Measurements from ENCODE around the gene ZNF280C.

DNA sequence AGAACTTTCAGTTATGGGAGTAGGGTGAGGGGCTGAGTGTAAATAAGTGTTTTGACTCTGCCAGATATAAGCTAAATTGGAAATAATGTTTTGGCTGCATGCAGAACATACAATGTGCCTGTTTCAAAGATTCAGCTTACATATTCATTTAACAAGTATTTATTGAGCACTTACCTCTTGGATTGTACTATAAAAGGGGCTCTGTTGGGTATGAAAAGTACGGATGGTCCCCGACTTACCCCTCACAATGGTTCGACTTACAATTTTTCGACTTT, 102.3 kb downstream of the ZNF280C start:
- TF ChIP-seq, protein P1, sequence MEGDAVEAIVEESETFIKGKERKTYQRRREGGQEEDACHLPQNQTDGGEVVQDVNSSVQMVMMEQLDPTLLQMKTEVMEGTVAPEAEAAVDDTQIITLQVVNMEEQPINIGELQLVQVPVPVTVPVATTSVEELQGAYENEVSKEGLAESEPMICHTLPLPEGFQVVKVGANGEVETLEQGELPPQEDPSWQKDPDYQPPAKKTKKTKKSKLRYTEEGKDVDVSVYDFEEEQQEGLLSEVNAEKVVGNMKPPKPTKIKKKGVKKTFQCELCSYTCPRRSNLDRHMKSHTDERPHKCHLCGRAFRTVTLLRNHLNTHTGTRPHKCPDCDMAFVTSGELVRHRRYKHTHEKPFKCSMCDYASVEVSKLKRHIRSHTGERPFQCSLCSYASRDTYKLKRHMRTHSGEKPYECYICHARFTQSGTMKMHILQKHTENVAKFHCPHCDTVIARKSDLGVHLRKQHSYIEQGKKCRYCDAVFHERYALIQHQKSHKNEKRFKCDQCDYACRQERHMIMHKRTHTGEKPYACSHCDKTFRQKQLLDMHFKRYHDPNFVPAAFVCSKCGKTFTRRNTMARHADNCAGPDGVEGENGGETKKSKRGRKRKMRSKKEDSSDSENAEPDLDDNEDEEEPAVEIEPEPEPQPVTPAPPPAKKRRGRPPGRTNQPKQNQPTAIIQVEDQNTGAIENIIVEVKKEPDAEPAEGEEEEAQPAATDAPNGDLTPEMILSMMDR (conservative IDR thresholded peaks at IDR 0.05) = no peak
- no peak for TF ChIP-seq ZFX (IDR thresholded peaks at IDR 0.05)
